SK-N-SH (cell line): ENCODE measurements around the gene ZNF575.

Experiments used
- EP300 ChIP-seq, 2 experiments: IDR thresholded peaks; 2 replicates each; pipeline versions ENCODE4 v1.4.0 to v1.6.1; 2012; ENCODE audit warnings: borderline replicate concordance in 1 of 2, low read depth in 1 of 2, low read length in 1 of 2
- RFX5 ChIP-seq: IDR thresholded peaks from 2 replicates; pipeline ENCODE4 v1.6.1; 2012; ENCODE audit warnings: mild to moderate bottlenecking, improper control_type of control experiment, low read length
- TAF1 ChIP-seq: IDR thresholded peaks from 2 replicates; pipeline ENCODE4 v1.6.1; 2012; ENCODE audit warnings: low read depth, mild to moderate bottlenecking, low read length, moderate library complexity, borderline replicate concordance
- TEAD4 ChIP-seq: IDR thresholded peaks from 2 replicates; pipeline ENCODE4 v1.4.0; 2012; ENCODE audit warnings: mild to moderate bottlenecking, borderline replicate concordance; ENCODE audit not compliant: insufficient read depth
- TF ChIP-seq, protein P1 (sequence below): fragments of 200-600 bp; sonication (generic); IDR thresholded peaks from 2 replicates; pipeline ENCODE4 v1.6.1; 2017; ENCODE audit warnings: antibody characterized with exemption, mild to moderate bottlenecking, moderate library complexity

DNA sequence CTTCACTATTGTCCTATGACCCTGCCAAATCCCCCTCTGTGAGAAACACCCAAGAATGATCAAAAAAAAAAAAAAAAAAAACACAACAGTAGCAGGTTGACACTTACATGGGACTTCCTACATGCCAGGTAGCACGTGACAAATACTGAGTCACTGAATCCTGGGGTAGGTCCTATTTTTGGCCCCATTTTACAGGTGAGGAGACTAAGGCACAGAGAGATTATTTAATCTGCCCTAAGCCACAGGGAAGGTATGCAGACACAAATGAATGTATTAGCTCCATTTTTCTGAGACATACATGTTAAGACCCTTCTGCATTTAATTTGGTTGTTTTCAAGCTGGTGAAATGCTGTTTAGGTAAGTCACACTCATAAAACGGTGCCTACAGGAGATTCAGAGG lies 15.7 kb downstream of the ZNF575 start:
- TF ChIP-seq TAF1 (no peak), EP300 (IDR thresholded peaks at IDR 0.05; ENCODE audit: borderline replicate concordance in 1 of 2, low read depth in 1 of 2, low read length in 1 of 2) (no peak), RFX5 (no peak), TEAD4 (no peak)
- TF ChIP-seq, protein P1, sequence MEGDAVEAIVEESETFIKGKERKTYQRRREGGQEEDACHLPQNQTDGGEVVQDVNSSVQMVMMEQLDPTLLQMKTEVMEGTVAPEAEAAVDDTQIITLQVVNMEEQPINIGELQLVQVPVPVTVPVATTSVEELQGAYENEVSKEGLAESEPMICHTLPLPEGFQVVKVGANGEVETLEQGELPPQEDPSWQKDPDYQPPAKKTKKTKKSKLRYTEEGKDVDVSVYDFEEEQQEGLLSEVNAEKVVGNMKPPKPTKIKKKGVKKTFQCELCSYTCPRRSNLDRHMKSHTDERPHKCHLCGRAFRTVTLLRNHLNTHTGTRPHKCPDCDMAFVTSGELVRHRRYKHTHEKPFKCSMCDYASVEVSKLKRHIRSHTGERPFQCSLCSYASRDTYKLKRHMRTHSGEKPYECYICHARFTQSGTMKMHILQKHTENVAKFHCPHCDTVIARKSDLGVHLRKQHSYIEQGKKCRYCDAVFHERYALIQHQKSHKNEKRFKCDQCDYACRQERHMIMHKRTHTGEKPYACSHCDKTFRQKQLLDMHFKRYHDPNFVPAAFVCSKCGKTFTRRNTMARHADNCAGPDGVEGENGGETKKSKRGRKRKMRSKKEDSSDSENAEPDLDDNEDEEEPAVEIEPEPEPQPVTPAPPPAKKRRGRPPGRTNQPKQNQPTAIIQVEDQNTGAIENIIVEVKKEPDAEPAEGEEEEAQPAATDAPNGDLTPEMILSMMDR: no peak
